VCaP (cell line): ENCODE data around the gene ZSCAN1.

Source experiments
- H3K27ac ChIP-seq: fragments of 450-650 bp; 2 replicates; pipeline ENCODE4 v1.5.1; 2017
- CTCF ChIP-seq: fragments of 450-650 bp; conservative IDR thresholded peaks from 2 replicates; pipeline ENCODE4 v1.5.1; 2017; ENCODE audit warnings: mild to moderate bottlenecking, moderate library complexity

Gene ZSCAN1

GRCh38 chr19:58042495-58043340 is 8.9 kb downstream of the ZSCAN1 start:
- no peak for TF ChIP-seq CTCF

GRCh38 chr19:58044391-58044790 is 10.6 kb downstream of the ZSCAN1 start:
- TF ChIP-seq CTCF, result no peak
- no peak overlapping the region for H3K27ac ChIP-seq

More at GRCh38 chr19:58042495-58043340, 8.9 kb downstream of the ZSCAN1 start:
- no peak overlapping the region for H3K27ac ChIP-seq

- TF ChIP-seq CTCF, result no peak
Observed at GRCh38 chr19:58044886-58045285, 11.1 kb downstream of the ZSCAN1 start.

GRCh38 chr19:58045411-58046050 is 11.7 kb downstream of the ZSCAN1 start:
- no peak overlapping the region for H3K27ac ChIP-seq
- no peak for TF ChIP-seq CTCF

More at GRCh38 chr19:58044886-58045285, 11.1 kb downstream of the ZSCAN1 start:
- H3K27ac ChIP-seq, result no peak overlapping the region

GRCh38 chr19:58046856-58047255 is 13.0 kb downstream of the ZSCAN1 start:
- TF ChIP-seq CTCF, result no peak

GRCh38 chr19:58047672-58048071 is 13.8 kb downstream of the ZSCAN1 start:
- no peak overlapping the region for H3K27ac ChIP-seq
- no peak for TF ChIP-seq CTCF

More at GRCh38 chr19:58046856-58047255, 13.0 kb downstream of the ZSCAN1 start:
- no peak overlapping the region for H3K27ac ChIP-seq

- TF ChIP-seq CTCF, result no peak
Observed at GRCh38 chr19:58052256-58052655, 18.4 kb downstream of the ZSCAN1 start.

More at GRCh38 chr19:58052256-58052655, 18.4 kb downstream of the ZSCAN1 start:
- H3K27ac ChIP-seq, result no peak overlapping the region
